H1 (cell line): ENCODE data around the gene NELFE. TPM values are rescaled to one million over a fixed set of nuclear protein-coding genes. Genes with fewer than 3 reads are reported as not detected.

Source experiments
- CHD2 ChIP-seq: IDR thresholded peaks from 2 replicates; pipeline ENCODE4 v1.6.1; 2012; ENCODE audit warnings: low read length, improper control_type of control experiment
- KDM5A ChIP-seq: fragments of 200-600 bp; IDR thresholded peaks from 2 replicates; pipeline ENCODE4 v1.7.1; 2012; ENCODE audit warnings: mild to moderate bottlenecking, low read length, inconsistent platforms, mixed read lengths
- TAF7 ChIP-seq: optimal IDR thresholded peaks from 2 replicates; pipeline ENCODE3; 2011; ENCODE audit warnings: low read depth, mild to moderate bottlenecking, inconsistent platforms, low read length, moderate library complexity, borderline replicate concordance
- polyA plus RNA-seq, 7 experiments: library from polyadenylated mRNA; depleted of rRNA in 3 of 7; stranded (reverse) in 5 of 7; unstranded in 2 of 7; fragments of >200 nt in 5 of 7; fragments of 200-250 nt in 2 of 7; gene quantifications; 1 replicate in 5 of 7; 2 replicates in 1 of 7; 4 replicates in 1 of 7; pipeline versions ENCODE4 v1.2.1 to v1.2.3, GENCODE V29; 2011 to 2013; ENCODE audit warnings: missing spikeins in 2 of 7, mixed read lengths in 2 of 7
- total RNA-seq: library from RNA; stranded (reverse); fragmentation: NEBNext Ultra II Directional; extraction: Animal tissue kit (Norgen Biotek cat#: 25700); gene quantifications from 2 replicates; pipeline ENCODE4 v1.2.1, GENCODE V29; 2021

The NELFE gene
- total and polyA plus RNA-seq, 2 of the 8 experiments (the other 6 are each of a cell fraction or from before 2014, with no cell fraction given) = 49.2 to 71.5 TPM

DNA sequence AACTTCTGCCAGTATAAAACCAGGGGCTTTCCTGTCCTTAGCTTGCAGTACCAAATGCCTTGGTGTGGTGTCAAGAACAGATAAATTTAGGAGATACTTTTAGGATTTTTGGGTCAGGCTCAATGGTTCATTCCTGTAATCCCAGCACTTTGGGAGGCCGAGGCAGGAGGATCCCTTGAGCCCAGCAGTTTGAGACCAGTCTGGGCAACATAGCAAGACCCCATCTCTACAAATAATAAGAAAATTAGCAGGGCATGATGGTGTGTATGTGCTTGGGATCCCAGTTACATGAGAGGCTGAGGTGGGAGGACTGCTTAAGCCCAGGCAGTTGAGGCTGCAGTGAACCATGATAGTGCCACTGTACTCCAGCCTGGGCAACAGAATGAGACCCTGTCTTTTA lies 53.7 kb downstream of the NELFE start (continued):
- no peak for TF ChIP-seq TAF7
- TF ChIP-seq CHD2 = no peak
- TF ChIP-seq KDM5A = no peak
